Prostate gland (tissue), 2 donors: Measurements from ENCODE around the gene DYTN.

Experiments
- POLR2A ChIP-seq: fragments of 450-650 bp; IDR thresholded peaks from one replicate; pipeline ENCODE4 v1.6.1; 2016; ENCODE audit warnings: antibody characterized with exemption, mild to moderate bottlenecking
- POLR2AphosphoS5 ChIP-seq: sonication (generic); formaldehyde crosslinking; IDR thresholded peaks from one replicate; pipeline ENCODE4 v1.6.1; 2017; ENCODE audit warnings: antibody characterized with exemption
- TF ChIP-seq, protein P1 (sequence below), 4 experiments: fragments of 200-600 bp in 2 of 4; fragments of 450-650 bp in 2 of 4; sonication (generic) in 2 of 4; IDR thresholded peaks; 1 replicate in 3 of 4; 2 replicates in 1 of 4; pipeline ENCODE4 v1.5.1; 2016 to 2019; ENCODE audit warnings: antibody characterized with exemption in 4 of 4, mild to moderate bottlenecking in 2 of 4, moderate library complexity in 2 of 4

DNA sequence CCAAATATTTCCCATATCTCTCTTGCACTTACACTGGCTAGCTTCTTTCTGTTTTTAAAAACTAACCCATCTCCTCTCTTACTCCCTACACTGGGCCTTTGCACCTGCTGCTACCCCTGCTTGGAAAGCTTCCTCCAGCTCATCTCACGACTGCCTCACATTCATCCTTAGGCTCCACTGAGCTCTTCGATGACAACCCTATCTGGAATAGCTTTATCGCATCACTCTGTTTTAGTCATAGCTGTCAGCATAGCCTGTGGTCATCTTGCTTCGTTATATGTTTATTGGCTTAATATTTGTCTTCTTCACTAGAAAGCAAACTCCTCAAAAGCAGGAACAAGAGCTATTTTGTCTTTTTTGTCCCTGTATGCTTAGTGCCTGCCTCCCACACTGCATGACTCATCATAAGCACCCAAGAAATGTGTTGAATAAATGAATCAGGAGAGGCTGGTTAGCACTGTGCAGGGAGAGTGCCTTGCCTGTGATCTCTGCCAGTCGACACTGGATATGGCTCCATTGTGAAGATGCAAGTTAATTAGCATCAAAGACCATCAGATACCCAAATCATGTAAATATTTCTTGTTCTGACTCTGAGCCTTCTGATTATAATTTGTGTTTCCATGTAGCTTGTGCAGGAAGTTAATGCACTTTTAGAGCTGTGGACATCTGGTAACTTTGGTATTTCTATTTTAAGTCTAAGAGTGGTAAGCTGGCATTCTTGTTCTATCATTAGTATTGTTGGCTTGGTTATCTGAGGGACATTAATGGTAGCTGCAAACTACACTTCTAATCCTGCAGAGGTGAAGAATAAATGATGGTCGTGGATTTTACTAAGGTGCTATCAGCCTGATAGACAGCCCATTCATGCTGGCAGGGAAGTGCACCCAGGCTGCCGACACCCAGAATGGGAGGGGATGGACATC lies 10.3 kb upstream of the DYTN start:
- no peak for TF ChIP-seq POLR2AphosphoS5
- TF ChIP-seq, protein P1, sequence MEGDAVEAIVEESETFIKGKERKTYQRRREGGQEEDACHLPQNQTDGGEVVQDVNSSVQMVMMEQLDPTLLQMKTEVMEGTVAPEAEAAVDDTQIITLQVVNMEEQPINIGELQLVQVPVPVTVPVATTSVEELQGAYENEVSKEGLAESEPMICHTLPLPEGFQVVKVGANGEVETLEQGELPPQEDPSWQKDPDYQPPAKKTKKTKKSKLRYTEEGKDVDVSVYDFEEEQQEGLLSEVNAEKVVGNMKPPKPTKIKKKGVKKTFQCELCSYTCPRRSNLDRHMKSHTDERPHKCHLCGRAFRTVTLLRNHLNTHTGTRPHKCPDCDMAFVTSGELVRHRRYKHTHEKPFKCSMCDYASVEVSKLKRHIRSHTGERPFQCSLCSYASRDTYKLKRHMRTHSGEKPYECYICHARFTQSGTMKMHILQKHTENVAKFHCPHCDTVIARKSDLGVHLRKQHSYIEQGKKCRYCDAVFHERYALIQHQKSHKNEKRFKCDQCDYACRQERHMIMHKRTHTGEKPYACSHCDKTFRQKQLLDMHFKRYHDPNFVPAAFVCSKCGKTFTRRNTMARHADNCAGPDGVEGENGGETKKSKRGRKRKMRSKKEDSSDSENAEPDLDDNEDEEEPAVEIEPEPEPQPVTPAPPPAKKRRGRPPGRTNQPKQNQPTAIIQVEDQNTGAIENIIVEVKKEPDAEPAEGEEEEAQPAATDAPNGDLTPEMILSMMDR (IDR thresholded peaks at IDR 0.05), result no peak
- TF ChIP-seq POLR2A, result no peak
